Ascending aorta (tissue), 2 donors: Measurements from ENCODE around the gene RAD51B. TPM values are rescaled to one million over a fixed set of nuclear protein-coding genes. Genes with fewer than 3 reads are reported as not detected.

Experiments
- DNase-seq, 2 donors: peaks; one replicate each; pipeline ENCODE4 v3.0.0-alpha.2; 2019; ENCODE audit warnings: low spot score in 2 of 2
- H3K27ac ChIP-seq, 2 donors: fragments of 200-600 bp; sonication (generic); one replicate each; pipeline ENCODE4 v1.5.1; 2016 to 2017; ENCODE audit warnings: mild to moderate bottlenecking in 1 of 2
- H3K27me3 ChIP-seq: fragments of 200-600 bp; sonication (generic); one replicate; pipeline ENCODE4 v1.5.1; 2017
- H3K36me3 ChIP-seq, 2 donors: fragments of 200-600 bp; sonication (generic); one replicate each; pipeline ENCODE4 v1.5.1; 2016
- H3K4me1 ChIP-seq, 2 donors: fragments of 200-600 bp; sonication (generic); one replicate each; pipeline ENCODE4 v1.5.1; 2016 to 2017; ENCODE audit warnings: mild to moderate bottlenecking in 1 of 2
- H3K4me3 ChIP-seq, 2 donors: fragments of 200-600 bp; sonication (generic); one replicate each; pipeline ENCODE4 v1.5.1; 2016 to 2017; ENCODE audit warnings: mild to moderate bottlenecking in 1 of 2
- H3K9me3 ChIP-seq, 2 donors: fragments of 200-600 bp; sonication (generic); one replicate each; pipeline ENCODE4 v1.5.1; 2016
- CTCF ChIP-seq, 3 experiments: fragments of 200-600 bp in 2 of 3; fragments of 450-650 bp in 1 of 3; sonication (generic) in 2 of 3; IDR thresholded peaks; one replicate each; pipeline ENCODE4 v1.5.1; 2016 to 2019; ENCODE audit warnings: antibody characterized with exemption in 3 of 3, mild to moderate bottlenecking in 1 of 3, moderate library complexity in 1 of 3
- intact Hi-C: fragments of 100-400 bp; cut with DNase I; formaldehyde crosslinking; loops from one replicate; pipeline ENCODE4 v1.15.1; 2023
- total RNA-seq: library from RNA; depleted of rRNA; stranded (reverse); fragments of >200 nt; gene quantifications from one replicate; pipeline ENCODE4 v1.1.0, GENCODE V29; 2016

The RAD51B gene
- total RNA-seq, 1 donor from 2014 or later = not detected

GRCh38 chr14:68682166-68683103, 862.9 kb downstream of the RAD51B start:
- DNase-seq = peak; percentile 41 to 81
- no peaks in the 10 kb centered on the region for H3K27me3 ChIP-seq
- H3K27ac ChIP-seq = peak overlapping the region; percentile 65 to 84
- no peaks in the 10 kb centered on the region for H3K36me3 ChIP-seq
- no peak for TF ChIP-seq CTCF (IDR thresholded peaks at IDR 0.05)
- no peaks in the 10 kb centered on the region for H3K9me3 ChIP-seq
- no peak overlapping the region for H3K4me3 ChIP-seq
- H3K4me1 ChIP-seq = peaks cover 13 to 40% of the 10 kb centered on the region in 2 donors
- intact Hi-C loops = loop anchor here (1.0 to 5.0 kb wide), 6 partner anchors 55 to 740 kb away; no protein-coding TSS in a partner anchor

DNA sequence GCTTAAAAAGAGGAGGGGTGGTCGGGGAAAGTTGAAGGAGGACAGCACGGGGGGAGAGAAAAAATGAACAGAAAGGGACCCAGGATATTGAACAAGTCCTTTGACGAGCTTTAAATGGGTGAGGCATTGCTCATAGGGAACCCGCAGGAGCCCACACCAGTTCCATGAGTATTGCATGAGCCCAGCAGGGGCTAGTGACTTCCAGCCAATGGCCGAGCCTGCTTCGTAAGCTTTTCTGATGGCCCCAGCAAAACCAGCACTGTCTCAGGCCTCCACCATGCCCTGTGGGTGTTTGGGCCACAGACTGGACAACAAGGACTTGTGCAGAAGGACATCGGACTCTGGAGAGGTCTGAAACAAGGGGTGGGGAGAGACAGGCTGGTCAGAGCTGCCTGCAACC, 863.7 kb downstream of the RAD51B start:
- TF ChIP-seq CTCF (IDR thresholded peaks at IDR 0.05) = no peak
- intact Hi-C loops = loop anchor here (2.0 to 5.0 kb wide), 5 partner anchors 104 to 741 kb away; no protein-coding TSS in a partner anchor
- Histone ChIP-seq H3K36me3 (no peaks in the 10 kb centered on the region), H3K9me3 (no peaks in the 10 kb centered on the region), H3K27ac (peak overlapping the region; percentile 65 to 84), H3K4me1 (peaks cover 13 to 40% of the 10 kb centered on the region in 2 donors), H3K27me3 (no peaks in the 10 kb centered on the region), H3K4me3 (no peak overlapping the region)
- no peak for DNase-seq

- H3K9me3 ChIP-seq = no peaks in the 10 kb centered on the region
- intact Hi-C loops = loop anchor here (5.0 kb wide), 4 partner anchors 103 to 742 kb away; no protein-coding TSS in a partner anchor
- peaks cover 13 to 49% of the 10 kb centered on the region in 2 donors for H3K4me1 ChIP-seq
- H3K36me3 ChIP-seq = no peaks in the 10 kb centered on the region
- TF ChIP-seq CTCF (IDR thresholded peaks at IDR 0.05) = no peak
- H3K27me3 ChIP-seq = no peaks in the 10 kb centered on the region
- DNase-seq = no peak
- H3K27ac ChIP-seq = no peak overlapping the region
- H3K4me3 ChIP-seq = no peak overlapping the region
Observed at GRCh38 chr14:68684466-68685418, 865.2 kb downstream of the RAD51B start.

GRCh38 chr14:68685419-68686204, 866.0 kb downstream of the RAD51B start:
- intact Hi-C loops = no loop called here
- H3K27ac ChIP-seq = no peak overlapping the region
- H3K4me1 ChIP-seq = peaks cover 13 to 49% of the 10 kb centered on the region in 2 donors

More at GRCh38 chr14:68685419-68686204, 866.0 kb downstream of the RAD51B start:
- Histone ChIP-seq H3K27me3 (no peaks in the 10 kb centered on the region), H3K9me3 (no peaks in the 10 kb centered on the region), H3K36me3 (no peaks in the 10 kb centered on the region), H3K4me3 (no peak overlapping the region)
- TF ChIP-seq CTCF (IDR thresholded peaks at IDR 0.05) = no peak
- DNase-seq = no peak
